ENCODE results near the gene PRDM1.

GRCh38 chr6:106039897-106040592 lies 46.1 kb upstream of the PRDM1 start:
- no peak for TF ChIP-seq CTCF (IDR thresholded peaks at IDR 0.05 in 4 of 5, conservative IDR thresholded peaks at IDR 0.05 in 1 of 5)
- TF ChIP-seq POLR2A (IDR thresholded peaks at IDR 0.05): no peak

Data from gastrocnemius medialis (tissue), 4 donors.